GM18873 (cell line): ENCODE measurements around the gene ILF3.

Source experiments
- ATAC-seq: cut with Tn5 transposase; IDR thresholded peaks from one replicate; pipeline ENCODE4 v1.9.1; 2021; ENCODE audit warnings: mild to moderate bottlenecking, moderate library complexity, moderate number of reproducible peaks; ENCODE audit not compliant: unreplicated experiment, low FRiP score

ILF3 gene

GRCh38 chr19:10653732-10654609 is at the start of gene ILF3:
ILF3 (plus strand) TSS chr19:10654346; CDS start chr19:10670606, 16,260 bp downstream.
- ATAC-seq = peak; percentile 73

GRCh38 chr19:10604460-10604980 is 49.6 kb upstream of the ILF3 start:
- no peak for ATAC-seq

GRCh38 chr19:10611907-10612306 is 42.2 kb upstream of the ILF3 start:
- ATAC-seq = no peak

GRCh38 chr19:10612499-10613119 is 41.5 kb upstream of the ILF3 start:
- no peak for ATAC-seq

GRCh38 chr19:10615429-10616023 is 38.6 kb upstream of the ILF3 start:
- ATAC-seq = no peak

GRCh38 chr19:10617409-10618121 is 36.6 kb upstream of the ILF3 start:
- no peak for ATAC-seq

- no peak for ATAC-seq
Observed at GRCh38 chr19:10618846-10619245, 35.3 kb upstream of the ILF3 start.

GRCh38 chr19:10620786-10621185 is 33.4 kb upstream of the ILF3 start:
- ATAC-seq = no peak

GRCh38 chr19:10621966-10622365 is 32.2 kb upstream of the ILF3 start:
- no peak for ATAC-seq

- ATAC-seq = no peak
Observed at GRCh38 chr19:10624585-10624984, 29.6 kb upstream of the ILF3 start.

GRCh38 chr19:10625003-10625761 is 29.0 kb upstream of the ILF3 start, which contains the start of gene SLC44A2:
SLC44A2 (plus strand) TSS chr19:10625553; CDS start chr19:10625634, 81 bp downstream.
- no peak for ATAC-seq

GRCh38 chr19:10625762-10626138 is 28.4 kb upstream of the ILF3 start:
- no peak for ATAC-seq

- ATAC-seq = no peak
Observed at GRCh38 chr19:10631874-10632273, 22.3 kb upstream of the ILF3 start.

GRCh38 chr19:10634430-10634829 is 19.7 kb upstream of the ILF3 start:
- ATAC-seq = no peak

- ATAC-seq = no peak
Observed at GRCh38 chr19:10634963-10635362, 19.2 kb upstream of the ILF3 start.

- ATAC-seq = no peak
Observed at GRCh38 chr19:10636304-10636972, 17.7 kb upstream of the ILF3 start.

GRCh38 chr19:10637894-10638293 is 16.3 kb upstream of the ILF3 start:
- no peak for ATAC-seq

- ATAC-seq = no peak
Observed at GRCh38 chr19:10639836-10640235, 14.3 kb upstream of the ILF3 start.

- no peak for ATAC-seq
Observed at GRCh38 chr19:10640361-10640760, 13.8 kb upstream of the ILF3 start.
